D721Med (cell line): ENCODE data around the gene GPD1.

Source experiments
- DNase-seq: peaks from one replicate; pipeline ENCODE4 v3.0.0; 2011; ENCODE audit warnings: low spot score; ENCODE audit not compliant: insufficient read length
- FAIRE-seq: peaks from 2 replicates; lab custom pipeline; 2011; peaks lifted over from hg19 to GRCh38; lab: Jason Lieb, UNC
- TF ChIP-seq, protein P1 (sequence below): IDR thresholded peaks from 2 replicates; pipeline ENCODE4 v1.5.1; 2012; ENCODE audit warnings: mild to moderate bottlenecking, control low read depth; ENCODE audit not compliant: insufficient read depth; ENCODE audit errors: missing control alignments

The GPD1 gene

GRCh38 chr12:50100561-50100960, 3.2 kb upstream of the GPD1 start:
- TF ChIP-seq, protein P1, sequence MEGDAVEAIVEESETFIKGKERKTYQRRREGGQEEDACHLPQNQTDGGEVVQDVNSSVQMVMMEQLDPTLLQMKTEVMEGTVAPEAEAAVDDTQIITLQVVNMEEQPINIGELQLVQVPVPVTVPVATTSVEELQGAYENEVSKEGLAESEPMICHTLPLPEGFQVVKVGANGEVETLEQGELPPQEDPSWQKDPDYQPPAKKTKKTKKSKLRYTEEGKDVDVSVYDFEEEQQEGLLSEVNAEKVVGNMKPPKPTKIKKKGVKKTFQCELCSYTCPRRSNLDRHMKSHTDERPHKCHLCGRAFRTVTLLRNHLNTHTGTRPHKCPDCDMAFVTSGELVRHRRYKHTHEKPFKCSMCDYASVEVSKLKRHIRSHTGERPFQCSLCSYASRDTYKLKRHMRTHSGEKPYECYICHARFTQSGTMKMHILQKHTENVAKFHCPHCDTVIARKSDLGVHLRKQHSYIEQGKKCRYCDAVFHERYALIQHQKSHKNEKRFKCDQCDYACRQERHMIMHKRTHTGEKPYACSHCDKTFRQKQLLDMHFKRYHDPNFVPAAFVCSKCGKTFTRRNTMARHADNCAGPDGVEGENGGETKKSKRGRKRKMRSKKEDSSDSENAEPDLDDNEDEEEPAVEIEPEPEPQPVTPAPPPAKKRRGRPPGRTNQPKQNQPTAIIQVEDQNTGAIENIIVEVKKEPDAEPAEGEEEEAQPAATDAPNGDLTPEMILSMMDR: no peak
- FAIRE-seq: no peak

GRCh38 chr12:50101663-50102062, 2.1 kb upstream of the GPD1 start:
- no peak for FAIRE-seq
- DNase-seq: no peak
- TF ChIP-seq, protein P1: peak; percentile 38

More at GRCh38 chr12:50100561-50100960, 3.2 kb upstream of the GPD1 start:
- no peak for DNase-seq

DNA sequence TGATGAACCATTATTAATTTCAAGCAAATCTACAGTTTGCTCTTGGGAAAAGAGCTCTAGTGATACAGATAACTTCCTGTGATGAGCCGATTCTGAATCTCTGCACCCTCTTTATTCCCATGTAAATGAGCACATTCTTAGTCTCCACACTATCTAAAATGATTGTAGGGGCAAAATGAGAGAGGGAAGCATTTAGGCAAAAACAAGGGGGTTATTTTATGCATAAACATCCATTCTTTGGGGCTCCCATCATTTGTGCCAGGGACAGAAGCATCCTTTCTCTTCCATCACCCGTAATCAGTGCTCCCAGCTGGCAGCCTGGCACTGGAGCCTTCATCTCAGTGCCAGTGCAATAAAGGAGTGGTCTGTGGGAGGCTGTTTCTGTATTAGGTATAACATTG, 1.7 kb upstream of the GPD1 start:
- TF ChIP-seq, protein P1: no peak
- DNase-seq (no peak), FAIRE-seq (no peak)

GRCh38 chr12:50102646-50103309, 1.0 kb upstream of the GPD1 start:
- DNase-seq: no peak
- FAIRE-seq: no peak
- TF ChIP-seq, protein P1: no peak

DNA sequence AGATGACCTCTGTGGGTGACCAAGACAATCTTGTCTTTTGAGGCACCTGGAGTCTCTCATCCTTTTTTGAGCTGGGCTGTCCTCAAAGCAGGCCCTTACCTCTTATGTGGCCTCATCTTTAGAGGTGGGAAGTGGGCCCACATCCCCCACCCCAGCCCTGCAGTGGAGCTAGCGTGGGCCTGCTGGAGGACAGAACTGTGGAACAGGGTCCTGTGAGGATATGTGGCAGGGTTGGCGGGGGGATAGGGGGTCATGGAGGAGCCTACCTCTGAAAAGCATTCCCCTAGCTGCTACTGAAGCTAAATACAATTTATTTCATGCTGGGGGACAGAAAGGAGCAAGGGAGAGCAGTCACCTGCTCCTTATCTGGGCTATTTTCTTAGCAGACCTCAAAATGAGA, 457 bp upstream of the GPD1 start:
- no peak for FAIRE-seq
- no peak for DNase-seq
- TF ChIP-seq, protein P1: no peak

- TF ChIP-seq, protein P1: no peak
- no peak for FAIRE-seq
- no peak for DNase-seq
Observed at GRCh38 chr12:50104417-50105366, 884 bp downstream of the GPD1 start.
